Chondrocyte (in vitro differentiated cells): ENCODE data around the gene RHD. TPM values are rescaled to one million over a fixed set of nuclear protein-coding genes. Genes with fewer than 3 reads are reported as not detected.
"Not testable (repeated sequence)": the region's sequence is repeated elsewhere in the genome, so short reads cannot be mapped to it uniquely, and the experiment has no call there.

Source experiments
- DNase-seq: peaks from one replicate; pipeline ENCODE4 v3.0.0; 2021; ENCODE audit warnings: mixed read lengths, low spot score
- H3K27ac Mint-ChIP-seq: one replicate; pipeline ENCODE4 v1.8.0; 2021; ENCODE audit warnings: mild to moderate bottlenecking, moderate library complexity, mixed read lengths; ENCODE audit not compliant: unreplicated experiment
- H3K27me3 Mint-ChIP-seq: 2 replicates; pipeline ENCODE4 v1.8.0; 2021; ENCODE audit warnings: low read depth, mixed read lengths
- H3K36me3 Mint-ChIP-seq: 2 replicates; pipeline ENCODE4 v1.8.0; 2021; ENCODE audit warnings: low read depth, mixed read lengths
- H3K4me1 Mint-ChIP-seq: 2 replicates; pipeline ENCODE4 v1.8.0; 2021; ENCODE audit warnings: low read depth, mild to moderate bottlenecking, mixed read lengths
- H3K4me3 Mint-ChIP-seq: one replicate; pipeline ENCODE4 v1.8.0; 2021; ENCODE audit warnings: mild to moderate bottlenecking, moderate library complexity, mixed read lengths; ENCODE audit not compliant: unreplicated experiment
- H3K9me3 Mint-ChIP-seq: 2 replicates; pipeline ENCODE4 v1.8.0; 2021; ENCODE audit warnings: low read depth, mixed read lengths
- CTCF ChIP-seq: fragments of 200-600 bp; sonication (generic); IDR thresholded peaks from 2 replicates; pipeline ENCODE4 v1.5.0; 2021; ENCODE audit warnings: antibody characterized with exemption, mild to moderate bottlenecking, moderate library complexity
- long read RNA-seq: library from polyadenylated mRNA; stranded (forward); transcript quantifications from one replicate; pipeline ENCODE4 v2.0.0, GENCODE V29; 2021
- total RNA-seq: library from RNA; stranded (reverse); gene quantifications from 3 replicates; pipeline ENCODE4 v1.2.1, GENCODE V29; 2021

The RHD gene
- not detected in 3 replicates for total RNA-seq
- long read RNA-seq, partial matches to known transcripts: 0 of 2 reads
- long read RNA-seq, other reads (novel, unspliced or antisense): 2 of 2 reads

- H3K9me3 Mint-ChIP-seq, H3K4me1 Mint-ChIP-seq, H3K27me3 Mint-ChIP-seq, DNase-seq, H3K27ac Mint-ChIP-seq, H3K4me3 Mint-ChIP-seq, H3K36me3 Mint-ChIP-seq: not testable (repeated sequence)
Measured at GRCh38 chr1:25272238-25272637, at the start of gene RHD. Gene RHD (plus strand): TSS chr1:25272509. CDS start chr1:25272548, 39 bp downstream.

DNA sequence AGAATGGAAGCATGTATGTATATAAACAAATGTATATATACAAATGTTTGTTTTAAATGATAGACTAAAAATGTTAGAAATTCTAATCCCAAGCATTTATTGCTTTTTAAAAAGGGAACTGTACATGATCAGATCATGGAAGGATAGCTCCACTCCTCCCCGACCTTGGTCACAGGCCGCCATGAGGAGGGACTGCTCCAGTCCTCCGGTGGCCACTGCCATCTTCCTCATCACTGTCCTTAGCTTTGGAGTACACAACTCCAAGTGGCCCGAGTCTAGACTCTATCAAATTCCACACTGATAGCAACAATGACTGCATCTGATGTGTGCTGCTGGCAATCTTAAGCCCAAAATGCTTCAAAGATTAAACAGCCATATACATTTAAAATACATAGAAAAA lies 49.7 kb upstream of the RHD start:
- H3K4me1 Mint-ChIP-seq: no peaks in the 10 kb centered on the region
- no peaks in the 10 kb centered on the region for H3K27me3 Mint-ChIP-seq
- peaks cover 34% of the 10 kb centered on the region for H3K36me3 Mint-ChIP-seq
- H3K9me3 Mint-ChIP-seq: no peaks in the 10 kb centered on the region
- DNase-seq: no peak
- no peak overlapping the region for H3K4me3 Mint-ChIP-seq
- no peak for TF ChIP-seq CTCF
- no peak overlapping the region for H3K27ac Mint-ChIP-seq

DNA sequence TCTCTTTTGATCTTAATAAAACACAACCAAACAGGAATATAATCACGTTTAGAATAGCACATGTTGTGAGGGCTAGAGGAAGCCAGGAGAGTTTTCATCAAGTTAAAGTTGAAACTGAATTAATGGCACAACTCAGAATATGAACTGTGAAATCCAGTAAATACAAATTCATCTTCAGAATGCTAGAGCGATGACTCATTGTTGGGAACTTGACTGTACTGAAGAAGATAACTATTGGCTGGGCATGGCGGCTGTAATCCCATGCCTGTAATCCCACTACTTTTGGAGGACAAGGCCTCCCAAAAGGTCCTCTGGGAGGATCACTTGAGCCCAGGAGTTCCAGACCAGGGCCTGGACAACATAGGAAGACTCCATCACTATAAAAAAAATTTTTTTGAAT lies 48.8 kb upstream of the RHD start:
- Mint-ChIP-seq H3K4me3 (no peak overlapping the region), H3K4me1 (no peaks in the 10 kb centered on the region), H3K36me3 (peaks cover 38% of the 10 kb centered on the region), H3K27me3 (no peaks in the 10 kb centered on the region), H3K9me3 (no peaks in the 10 kb centered on the region), H3K27ac (peak overlapping the region; percentile 27)
- no peak for DNase-seq
- TF ChIP-seq CTCF: no peak

DNA sequence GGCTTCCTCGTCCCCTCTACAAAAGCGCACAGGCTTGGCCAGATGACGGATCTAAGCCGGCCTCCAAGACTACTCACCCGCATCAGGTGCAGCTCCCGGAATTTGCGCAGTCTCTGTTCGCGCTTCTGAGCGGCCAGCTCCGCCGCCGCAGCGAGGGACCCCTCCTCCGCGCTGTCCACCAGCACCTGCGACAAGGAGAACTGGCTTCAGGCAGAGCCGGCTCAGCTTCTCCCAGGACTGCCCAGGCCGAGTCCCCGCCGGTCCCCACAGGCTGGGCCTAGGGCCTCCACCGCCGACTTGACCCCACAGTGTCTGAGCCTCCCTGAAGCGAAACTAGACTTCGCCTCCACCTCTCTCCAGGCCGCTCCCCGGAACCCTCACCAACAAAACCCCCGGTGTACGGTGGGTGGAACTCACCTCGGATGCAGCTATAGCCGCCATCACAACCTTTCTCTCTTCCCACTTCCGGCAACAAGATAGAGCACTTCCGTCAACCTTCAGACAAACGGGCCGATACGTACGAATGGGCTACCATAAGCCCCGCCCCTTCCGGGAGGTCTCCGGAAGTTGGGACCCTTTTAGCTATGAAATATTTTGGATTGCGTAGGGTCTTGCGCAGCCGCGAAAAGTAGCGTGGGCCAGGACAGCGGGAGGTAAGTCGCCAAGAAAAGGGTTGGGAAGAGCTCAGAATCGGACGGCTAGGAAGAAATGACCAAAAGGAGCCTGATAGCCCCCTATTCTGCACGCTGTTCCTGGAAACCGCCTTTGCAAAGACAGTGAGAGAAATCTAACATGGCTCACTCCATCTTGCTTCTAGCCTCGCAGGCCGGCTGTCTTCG lies 40.1 kb upstream of the RHD start, which contains the start of gene SYF2:
SYF2 (minus strand) TSS at position 476 of the 839 bp plus-strand sequence; CDS start at position 441, 35 bp downstream.
- DNase-seq: no peak
- Mint-ChIP-seq H3K9me3 (no peaks in the 10 kb centered on the region), H3K36me3 (peaks cover 18% of the 10 kb centered on the region), H3K27ac (no peak within 1 kb of the TSS), H3K4me1 (peaks cover 25% of the 10 kb centered on the region), H3K27me3 (no peaks in the 10 kb centered on the region), H3K4me3 (no peak within 1 kb of the TSS)
- TF ChIP-seq CTCF: no peak

GRCh38 chr1:25232866-25233784 lies 39.2 kb upstream of the RHD start:
- no peak overlapping the region for H3K27ac Mint-ChIP-seq
- H3K36me3 Mint-ChIP-seq: peaks cover 13% of the 10 kb centered on the region
- H3K4me3 Mint-ChIP-seq: no peak overlapping the region
- peaks cover 28% of the 10 kb centered on the region for H3K4me1 Mint-ChIP-seq
- DNase-seq: no peak
- no peaks in the 10 kb centered on the region for H3K9me3 Mint-ChIP-seq
- H3K27me3 Mint-ChIP-seq: no peaks in the 10 kb centered on the region
- no peak for TF ChIP-seq CTCF

- not testable (repeated sequence) for H3K36me3 Mint-ChIP-seq, H3K4me3 Mint-ChIP-seq, DNase-seq, H3K9me3 Mint-ChIP-seq, H3K27me3 Mint-ChIP-seq
- H3K27ac Mint-ChIP-seq: peak overlapping the region; percentile 2
- peaks cover 35% of the 10 kb centered on the region for H3K4me1 Mint-ChIP-seq
Measured at GRCh38 chr1:25235411-25235810, 36.9 kb upstream of the RHD start.

- DNase-seq, H3K36me3 Mint-ChIP-seq, H3K4me3 Mint-ChIP-seq, H3K9me3 Mint-ChIP-seq, H3K27ac Mint-ChIP-seq, H3K27me3 Mint-ChIP-seq: not testable (repeated sequence)
- H3K4me1 Mint-ChIP-seq: peaks cover 39% of the 10 kb centered on the region
Measured at GRCh38 chr1:25236261-25236660, 36.0 kb upstream of the RHD start.
